NCI-H1694 treated with DMSO at 0.1 percent for 48 hours (cell line): ENCODE data around the gene CD82.

Experiments used
- DNase-seq: peaks from one replicate; lab custom pipeline; 2025; lab: John Stamatoyannopoulos, UW

The CD82 gene, protein sequence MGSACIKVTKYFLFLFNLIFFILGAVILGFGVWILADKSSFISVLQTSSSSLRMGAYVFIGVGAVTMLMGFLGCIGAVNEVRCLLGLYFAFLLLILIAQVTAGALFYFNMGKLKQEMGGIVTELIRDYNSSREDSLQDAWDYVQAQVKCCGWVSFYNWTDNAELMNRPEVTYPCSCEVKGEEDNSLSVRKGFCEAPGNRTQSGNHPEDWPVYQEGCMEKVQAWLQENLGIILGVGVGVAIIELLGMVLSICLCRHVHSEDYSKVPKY

DNA sequence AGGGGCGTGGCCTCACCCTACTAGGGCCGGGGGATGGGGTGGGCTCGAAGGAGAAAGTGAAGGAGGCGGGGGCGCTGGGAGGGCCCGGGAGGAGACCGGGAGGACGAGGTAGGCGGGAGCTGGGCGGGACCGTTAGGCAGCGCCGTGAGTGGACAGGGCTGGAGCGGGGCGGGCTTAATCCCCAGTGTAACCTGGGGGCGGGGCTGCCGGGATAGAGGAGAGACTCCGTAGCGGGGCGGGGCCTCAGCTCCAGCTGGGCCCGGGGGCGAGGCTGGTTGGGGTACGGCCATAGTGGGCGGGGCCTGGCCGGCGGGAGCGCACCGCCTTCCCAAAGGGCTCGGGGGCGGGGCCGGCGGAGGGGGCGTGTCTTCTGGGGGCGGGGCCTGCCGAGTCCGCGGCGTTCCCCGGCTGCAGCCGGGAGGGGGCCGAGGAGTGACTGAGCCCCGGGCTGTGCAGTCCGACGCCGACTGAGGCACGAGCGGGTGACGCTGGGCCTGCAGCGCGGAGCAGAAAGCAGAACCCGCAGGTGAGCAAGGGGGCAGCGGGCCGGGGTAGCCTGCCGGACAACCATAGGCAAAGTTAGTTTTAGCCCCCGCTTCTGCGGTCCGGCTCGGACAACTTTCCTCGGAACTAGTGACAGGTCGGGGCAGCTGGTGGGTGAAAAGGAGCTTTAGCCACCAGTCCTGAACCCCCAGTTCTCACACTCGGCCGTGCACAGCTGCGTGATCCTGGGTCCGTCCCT, at the start of gene CD82:
Gene CD82 (plus strand): TSS at position 453 of the 742 bp plus-strand sequence. CDS start 29,000 bp downstream, outside the sequence.
- DNase-seq = peak; percentile 95

DNA sequence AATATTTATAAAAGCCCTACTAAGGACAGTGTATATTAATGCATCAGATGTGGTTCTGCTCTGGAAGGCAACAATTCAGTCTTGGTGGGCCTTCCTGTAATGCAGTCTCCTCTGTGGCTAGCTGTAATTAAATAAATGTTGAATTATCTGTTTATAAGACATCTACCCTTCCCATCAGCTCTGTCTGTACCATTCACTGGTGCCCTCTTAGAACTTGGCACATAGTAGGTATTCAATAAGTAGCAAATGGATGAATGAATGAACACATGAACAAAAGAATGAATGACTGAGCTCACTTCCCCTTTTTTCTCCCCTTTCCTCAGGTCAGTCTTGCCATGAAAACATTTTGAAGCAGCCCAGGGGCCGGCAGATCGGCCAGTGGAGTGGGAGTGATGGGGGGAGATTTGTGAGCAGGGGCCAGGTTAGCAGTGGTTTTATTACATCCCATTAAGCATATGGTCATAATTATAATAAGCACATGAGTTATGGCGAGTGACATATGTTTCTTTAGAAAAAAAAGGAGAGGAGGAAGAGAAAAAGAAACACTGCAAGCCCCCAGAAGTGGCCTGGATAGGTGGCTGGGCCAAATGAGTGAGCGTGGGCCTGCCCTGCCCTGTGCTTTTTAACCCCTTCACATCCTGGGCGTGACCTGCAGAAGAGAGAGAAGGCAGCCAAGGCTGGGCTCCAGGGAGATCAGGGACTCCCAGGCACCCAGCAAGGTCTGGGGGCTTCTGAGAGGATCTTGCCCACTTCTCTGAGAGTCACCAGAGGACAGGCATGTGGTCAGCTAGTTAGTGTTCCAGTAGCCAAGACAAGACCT, 48.6 kb upstream of the CD82 start:
- peak; percentile 31 for DNase-seq

DNA sequence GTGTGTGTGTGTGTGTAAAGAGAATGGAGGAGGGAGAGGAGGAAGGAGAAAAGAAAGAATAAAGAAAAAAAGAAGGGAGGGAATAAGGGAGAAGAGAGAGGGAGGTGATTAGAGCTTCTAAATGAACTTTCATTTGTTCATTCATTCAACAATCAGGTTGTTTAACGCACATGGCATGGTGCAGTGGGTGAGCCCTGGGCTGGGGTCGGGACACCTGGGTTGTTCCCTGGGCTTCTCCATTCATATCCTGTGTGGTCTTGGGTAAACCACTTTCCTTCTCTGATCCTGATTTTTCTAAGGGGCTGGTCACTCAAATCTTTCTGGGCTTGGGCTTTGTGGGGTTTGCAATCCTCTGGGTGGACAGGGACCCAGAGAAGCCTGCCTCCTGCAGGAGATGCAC, 47.9 kb upstream of the CD82 start:
- no peak for DNase-seq

DNA sequence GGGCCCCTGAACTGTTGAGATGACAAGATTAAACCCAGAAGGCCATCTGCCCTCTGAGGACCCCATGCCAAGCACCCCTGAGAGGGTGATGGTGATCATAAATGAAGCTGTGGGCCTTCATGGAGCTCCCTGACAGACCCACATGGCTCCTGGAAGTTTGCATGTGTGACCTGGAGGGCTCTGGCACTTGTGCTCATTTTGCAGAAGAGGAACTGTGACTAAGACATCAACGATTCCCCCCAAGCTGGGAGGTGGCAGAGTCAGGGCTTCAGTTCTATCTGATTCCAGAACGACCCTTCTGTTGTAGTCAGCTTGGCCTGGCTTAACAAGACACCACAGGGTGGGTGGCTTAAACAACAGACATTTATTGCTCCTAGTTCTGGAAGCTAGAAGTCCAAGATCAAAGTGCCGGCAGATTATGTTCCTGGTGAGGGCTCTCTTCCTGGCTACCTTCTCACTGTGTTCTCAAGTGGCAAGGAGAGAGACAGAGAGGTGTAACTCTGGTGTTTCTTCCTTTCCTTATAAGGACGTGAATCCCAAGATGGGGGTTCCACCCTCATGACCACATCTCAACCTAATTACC, 46.4 kb upstream of the CD82 start:
- DNase-seq = no peak

DNA sequence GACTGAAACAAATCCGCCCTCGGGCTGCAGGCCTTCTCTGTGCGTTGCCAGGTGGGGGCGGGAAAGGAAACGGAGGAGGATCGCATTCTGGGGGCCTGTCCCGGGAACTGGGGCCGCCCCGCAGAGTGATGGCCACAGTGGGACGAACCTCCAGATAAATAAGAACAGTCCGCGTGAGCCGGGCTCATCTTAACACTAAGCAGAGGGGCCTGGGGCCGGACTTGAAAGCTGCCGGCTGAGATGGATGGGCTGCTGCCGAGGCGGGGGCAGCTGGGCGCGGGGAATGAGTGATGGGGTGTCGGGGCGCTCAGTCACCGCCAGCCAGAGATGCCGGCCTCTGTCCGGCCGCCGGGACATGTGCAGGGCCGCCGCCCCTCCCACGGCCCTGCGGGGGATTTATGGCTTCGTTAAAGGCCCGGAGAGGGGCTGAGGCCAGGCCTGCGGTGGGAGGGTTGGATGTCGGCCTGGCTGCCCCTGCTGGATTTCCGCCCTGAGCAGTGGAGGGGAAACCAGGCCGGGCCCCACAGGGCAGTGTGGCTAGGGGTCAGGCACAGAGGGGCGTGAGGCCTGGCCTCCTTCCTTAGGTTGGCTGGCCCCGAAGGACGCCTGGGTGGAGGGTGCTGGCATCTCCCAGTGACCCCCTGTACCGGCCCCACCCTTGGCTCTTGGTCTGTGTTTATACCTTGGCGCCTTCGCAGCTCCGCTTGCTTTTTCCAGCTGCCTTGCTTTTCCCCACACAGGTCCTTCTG, 45.3 kb upstream of the CD82 start:
- no peak for DNase-seq

DNA sequence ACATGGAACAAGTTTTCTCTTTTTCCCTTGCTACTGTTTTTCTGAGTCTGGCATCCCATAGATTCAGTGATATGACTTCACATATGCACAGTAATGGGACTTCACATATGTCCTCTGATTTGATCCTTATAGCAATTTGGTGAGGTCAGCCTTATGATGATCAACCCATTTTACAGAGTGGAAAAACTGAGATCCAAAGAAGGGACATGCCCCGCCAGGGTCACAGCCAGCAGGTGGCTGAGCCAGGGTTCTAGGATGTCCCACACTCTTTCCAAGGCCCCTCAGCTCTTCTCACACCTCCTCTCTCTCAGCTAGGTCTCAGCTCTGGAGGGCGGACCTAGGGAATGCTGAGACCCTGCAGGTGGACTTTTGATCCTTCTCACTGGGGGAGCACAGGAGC, 44.3 kb upstream of the CD82 start:
- DNase-seq = no peak

DNA sequence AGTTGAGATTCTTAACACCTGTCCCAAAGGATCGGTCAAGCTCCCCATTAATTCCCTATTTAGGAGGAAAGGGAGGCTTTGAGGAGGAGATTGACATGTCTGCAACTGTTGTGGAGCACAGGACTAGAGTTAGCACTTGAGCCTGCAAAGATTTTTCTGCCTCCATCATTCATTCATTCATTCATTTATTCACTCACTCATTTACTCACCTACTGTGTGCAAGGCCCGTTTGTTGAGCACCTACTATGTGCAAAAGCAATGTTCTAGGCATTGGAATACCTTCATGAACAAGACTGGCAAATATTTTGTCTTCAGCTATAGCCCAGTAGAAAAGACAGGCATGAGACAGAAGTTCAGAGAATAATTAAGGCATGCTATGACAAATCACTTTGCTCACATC, 43.2 kb upstream of the CD82 start:
- DNase-seq = no peak

DNA sequence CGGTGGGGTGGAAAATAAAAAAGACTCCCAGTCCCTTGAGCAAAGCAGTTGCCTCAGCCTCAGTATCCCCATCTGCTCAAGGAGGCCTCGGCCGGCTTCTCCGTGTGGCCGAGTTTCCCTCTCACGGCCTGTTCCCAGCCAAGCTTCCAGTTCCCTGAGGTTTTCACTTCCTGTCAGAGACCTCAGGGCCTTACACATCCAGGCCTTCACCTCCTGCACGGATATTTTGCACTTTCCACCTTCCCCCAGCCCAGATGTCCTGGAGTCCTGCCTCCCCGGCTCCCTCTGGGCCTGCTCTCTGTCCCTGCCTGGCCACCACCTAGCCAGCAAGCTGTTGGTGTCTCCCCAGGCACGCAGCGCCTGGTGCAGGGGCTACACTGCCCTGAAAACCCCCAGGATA, 41.1 kb upstream of the CD82 start:
- DNase-seq = no peak

DNA sequence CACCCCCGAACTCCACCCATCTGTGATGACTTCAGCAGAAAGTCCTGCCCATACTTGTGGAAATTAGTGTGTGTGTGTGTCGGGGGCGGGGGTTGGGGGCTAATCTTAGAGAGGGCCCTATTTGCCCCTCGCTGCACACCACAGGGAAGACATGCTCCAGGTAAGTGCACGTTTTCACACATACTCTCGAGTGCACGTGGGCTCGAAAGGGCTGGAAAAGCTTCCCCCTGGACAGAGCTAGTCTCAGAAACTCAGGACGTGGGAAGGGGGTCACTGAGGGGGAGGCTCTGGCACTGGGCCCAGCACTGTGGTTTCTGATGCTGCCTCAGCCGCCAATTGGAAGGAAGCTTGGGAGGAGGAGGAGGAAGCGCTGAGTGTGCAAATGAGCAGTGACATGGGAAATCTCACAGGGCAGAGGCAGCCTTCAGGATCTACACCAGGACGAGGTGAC, 40.7 kb upstream of the CD82 start:
- no peak for DNase-seq

DNA sequence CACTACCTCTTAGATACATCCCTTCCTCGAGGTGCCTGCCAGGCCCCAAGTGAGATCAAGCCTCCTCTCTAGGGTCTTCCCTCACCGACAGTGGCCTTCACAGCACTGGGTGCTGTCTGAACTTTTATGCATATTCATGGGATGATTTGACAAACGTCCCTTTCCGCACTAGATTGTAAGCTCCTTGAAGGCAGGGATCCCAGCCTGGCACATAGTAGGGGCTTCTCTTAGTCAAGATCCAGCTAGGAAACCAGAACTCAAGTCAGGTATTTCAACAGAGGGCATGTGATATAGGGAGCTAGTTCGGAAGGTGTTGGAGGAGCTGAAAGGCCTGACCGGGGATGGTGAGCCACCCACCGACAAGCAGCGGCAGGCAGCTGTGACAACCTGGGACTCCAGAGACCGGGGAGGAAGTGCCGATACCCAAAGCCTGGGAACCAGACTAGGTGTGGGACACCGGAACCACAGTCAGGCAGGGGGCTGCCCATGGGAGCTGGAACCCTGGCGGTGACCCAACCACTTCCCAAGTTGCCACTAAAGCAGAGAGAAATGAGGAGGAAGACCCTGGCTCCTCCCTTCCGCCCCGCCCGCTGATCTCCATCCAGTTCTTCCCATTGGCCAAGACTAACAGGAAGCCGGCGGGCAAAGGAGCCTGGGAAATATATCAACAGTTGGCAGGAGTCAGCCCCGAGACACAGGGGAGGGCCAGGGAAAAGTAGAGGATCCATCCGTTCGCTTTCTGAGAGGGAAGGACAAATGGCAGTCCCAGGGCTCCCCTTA, 39.8 kb upstream of the CD82 start:
- DNase-seq = no peak

DNA sequence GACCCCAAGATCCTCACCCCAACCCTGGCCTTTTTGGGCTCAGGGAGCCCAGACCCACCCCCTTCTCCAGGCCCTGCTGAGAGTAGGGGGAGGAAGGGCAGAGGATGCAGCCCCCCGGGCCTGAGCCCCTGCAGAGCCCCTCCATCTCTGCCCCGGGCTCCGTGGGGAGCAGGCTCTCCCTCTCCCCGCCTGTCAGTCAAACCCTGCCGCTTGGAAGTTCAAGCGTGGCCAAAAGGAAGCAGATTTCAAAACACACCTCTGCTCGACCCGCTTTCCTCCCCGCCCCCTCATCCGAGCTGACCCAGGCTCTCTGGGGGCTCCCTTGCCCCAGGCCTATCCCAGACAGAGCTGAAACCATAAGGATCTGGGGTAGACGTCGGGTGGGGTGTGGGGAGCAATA, 39.0 kb upstream of the CD82 start:
- no peak for DNase-seq

DNA sequence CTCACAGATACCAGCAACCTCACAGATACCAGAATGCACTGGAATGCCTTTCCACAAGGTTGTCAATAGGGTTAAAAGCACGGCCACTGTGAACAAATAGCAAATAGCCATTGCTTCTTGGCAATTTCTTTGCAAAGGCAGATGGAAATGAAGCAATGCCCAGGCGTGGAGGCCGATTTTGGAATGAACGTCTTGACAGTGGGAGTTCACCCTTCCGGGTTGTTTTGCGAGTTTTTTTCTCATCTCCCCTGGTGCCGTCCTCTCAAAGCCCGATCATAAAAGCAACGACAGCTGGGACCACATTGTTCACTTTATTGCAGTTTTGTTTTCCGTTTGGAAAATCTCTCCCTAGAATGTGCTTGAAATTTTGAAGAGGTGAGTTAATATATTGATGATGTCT, 38.0 kb upstream of the CD82 start:
- DNase-seq = no peak

DNA sequence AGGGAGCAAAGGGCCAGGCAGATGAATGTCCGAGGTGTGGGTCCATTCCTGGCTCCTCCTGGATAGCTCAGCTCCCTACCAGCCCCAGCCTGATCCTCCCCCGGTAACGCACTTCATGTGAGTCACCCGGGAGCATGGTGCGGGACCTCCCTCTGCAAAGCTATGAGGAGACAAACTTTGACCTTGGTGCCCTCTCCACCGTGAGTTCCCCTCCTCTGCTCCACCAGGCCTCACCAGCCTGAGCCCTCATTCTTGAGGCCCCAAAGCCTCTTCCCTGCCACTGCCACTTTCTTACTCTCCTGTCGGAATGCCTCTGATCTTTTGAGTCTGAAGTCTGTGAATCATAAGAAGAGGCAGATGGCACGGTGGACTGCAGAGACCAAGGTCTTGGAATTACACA, 37.4 kb upstream of the CD82 start:
- DNase-seq = no peak

DNA sequence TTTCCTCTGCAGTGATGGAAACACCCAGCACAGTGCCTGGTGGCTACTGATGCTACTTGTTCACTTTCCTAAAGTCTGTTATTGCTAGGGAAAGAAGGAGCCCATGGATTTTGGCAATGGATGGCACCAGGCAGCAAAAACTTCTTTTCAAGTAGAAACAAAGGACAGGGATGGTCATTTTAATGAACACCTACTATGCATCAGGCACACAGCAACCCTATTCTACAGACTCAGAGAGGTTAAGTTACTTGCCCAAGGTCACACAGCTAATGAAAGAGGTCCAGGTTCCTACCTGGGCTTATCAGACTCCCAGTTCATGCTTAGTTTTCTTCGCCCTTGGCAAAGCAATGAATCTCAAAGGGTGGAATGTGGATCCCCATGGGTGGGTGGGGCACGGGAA, 36.9 kb upstream of the CD82 start:
- no peak for DNase-seq

DNA sequence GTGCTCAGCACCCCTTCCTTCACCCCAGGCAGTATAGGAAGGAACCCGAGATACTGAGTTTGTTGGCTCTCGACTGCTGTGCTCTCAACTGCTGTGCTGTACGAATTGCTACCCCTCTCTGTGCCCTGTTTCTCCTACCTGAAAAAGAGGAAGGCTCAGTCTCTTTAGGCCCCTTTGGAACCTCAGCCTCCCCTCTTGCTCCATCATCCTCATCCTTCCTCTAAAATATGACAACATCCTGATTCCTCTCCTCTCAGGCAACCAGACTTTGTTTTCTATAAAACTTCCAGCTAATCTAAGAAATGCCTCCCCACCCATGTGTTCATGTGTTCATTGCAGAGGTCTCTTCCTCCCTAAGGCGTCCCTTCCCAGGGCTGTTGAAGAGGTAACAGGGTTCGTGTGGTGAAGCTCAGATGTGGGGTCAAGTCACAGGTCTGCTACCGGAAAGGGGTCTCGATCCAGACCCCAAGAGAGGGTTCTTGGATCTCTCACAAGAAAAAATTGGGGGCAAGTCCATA, 35.5 kb upstream of the CD82 start:
- no peak for DNase-seq

DNA sequence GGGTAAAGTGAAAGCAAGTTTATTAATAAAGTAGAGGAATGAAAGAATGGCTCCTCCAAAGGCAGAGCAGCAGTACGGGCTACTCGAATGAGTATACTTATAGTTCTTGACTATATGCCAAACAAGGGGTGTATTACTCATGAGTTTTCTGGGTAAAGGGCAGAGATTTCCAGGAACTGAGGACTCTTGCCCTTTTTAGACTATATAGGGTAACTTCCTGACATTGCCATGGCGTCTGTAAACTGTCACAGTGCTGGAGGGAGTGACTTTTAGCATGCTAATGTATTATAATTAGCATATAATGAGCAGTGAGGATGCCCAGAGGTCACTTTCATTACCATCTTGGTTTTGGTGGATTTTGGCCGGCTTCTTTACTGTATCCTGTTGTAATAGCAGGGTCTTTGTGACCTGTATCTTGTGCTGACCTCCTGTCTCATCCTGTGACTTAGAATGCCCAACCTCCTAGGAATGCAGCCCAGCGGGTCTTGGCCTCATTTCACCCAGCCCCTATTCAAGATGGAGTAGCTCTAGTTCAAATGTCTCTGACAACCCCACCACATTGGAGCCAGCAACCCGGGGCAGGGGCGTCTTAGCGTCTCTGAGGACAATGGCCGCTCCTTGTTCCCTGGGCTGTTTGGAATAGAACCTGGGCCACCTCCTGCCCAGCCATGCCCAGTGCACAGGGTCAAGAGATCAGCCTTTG, 34.9 kb upstream of the CD82 start:
- DNase-seq = no peak

DNA sequence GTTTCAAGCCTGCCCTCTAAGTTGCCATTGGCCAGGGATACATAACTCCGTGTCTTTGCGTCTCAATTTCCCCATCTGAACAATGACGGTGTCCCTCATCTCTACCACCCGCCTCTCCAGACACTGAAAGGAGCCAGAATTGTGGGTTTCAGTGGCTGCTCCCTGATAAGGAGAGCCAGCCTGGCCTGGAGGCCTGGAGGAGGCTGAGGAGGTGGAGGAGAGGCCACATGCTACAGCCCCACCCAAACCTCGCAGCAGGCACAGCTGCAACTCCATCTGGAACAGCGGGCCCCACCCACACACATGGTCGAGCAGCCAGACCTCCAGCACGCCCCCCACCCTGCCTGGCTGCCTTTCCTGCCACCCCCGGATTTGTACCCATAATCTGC, 34.4 kb upstream of the CD82 start:
- no peak for DNase-seq

DNA sequence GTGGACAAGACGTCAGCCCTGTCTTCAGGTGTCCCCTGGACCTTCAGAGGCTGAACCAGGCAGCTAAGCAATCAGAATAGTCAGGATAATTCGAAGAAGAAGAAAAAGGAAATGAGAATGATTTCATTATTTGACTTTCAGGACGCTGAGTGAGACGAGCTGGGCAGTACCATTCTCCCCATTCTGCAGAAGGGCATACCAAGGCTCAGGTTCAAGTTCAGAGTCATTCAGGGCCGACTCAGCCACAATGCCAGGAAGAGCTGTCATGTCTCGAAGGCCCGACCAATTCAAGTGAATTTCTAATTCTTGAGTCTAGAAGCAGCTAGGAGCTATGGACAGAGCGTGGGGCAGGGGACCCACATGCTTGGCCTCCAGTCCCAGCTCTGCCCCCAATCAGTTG, 33.8 kb upstream of the CD82 start:
- no peak for DNase-seq

DNA sequence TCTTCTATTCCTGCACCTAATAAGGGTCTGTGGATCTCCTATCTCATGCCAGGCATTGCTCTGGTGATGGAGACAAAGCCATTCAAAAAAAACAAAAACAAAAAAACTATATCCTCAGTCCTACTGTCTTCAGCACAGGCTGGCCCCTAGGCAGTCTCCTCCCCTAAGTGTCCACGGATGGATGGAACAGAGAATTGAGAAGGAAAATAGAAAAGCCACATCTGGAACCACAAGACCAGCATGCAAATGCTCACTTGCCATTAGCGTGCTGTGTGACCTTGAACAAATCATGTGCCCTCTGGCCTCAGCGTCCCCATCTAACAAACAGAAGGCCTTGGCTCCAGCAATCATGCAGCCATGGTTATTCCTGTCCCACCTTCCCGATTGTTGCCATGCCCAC, 32.7 kb upstream of the CD82 start:
- no peak for DNase-seq
